HFF-Myc (cell line): ENCODE results near the gene USB1.

Experiments
- DNase-seq: peaks from one replicate; pipeline ENCODE4 v3.0.0-alpha.2; 2011; ENCODE audit warnings: low read depth; ENCODE audit errors: extremely low read depth
- H3K4me3 ChIP-seq: replicated peaks from 2 replicates; pipeline ENCODE4 v1.5.1; 2011; ENCODE audit warnings: low read depth, mild to moderate bottlenecking, control low read depth, low read length
- CTCF ChIP-seq: IDR thresholded peaks from 2 replicates; pipeline ENCODE4 v1.5.1; 2012; ENCODE audit warnings: mild to moderate bottlenecking, low read depth, low read length, control low read depth; ENCODE audit errors: missing control alignments

Gene USB1

GRCh38 chr16:57998486-57998885 lies 2.7 kb upstream of the USB1 start:
- no peak for DNase-seq
- TF ChIP-seq CTCF, result no peak
- no peak overlapping the region for H3K4me3 ChIP-seq

- TF ChIP-seq CTCF, result no peak
- H3K4me3 ChIP-seq, result peak overlapping the region; percentile 54
Measured at GRCh38 chr16:57998992-57999365, 2.2 kb upstream of the USB1 start.

GRCh38 chr16:57999366-57999970 lies 1.7 kb upstream of the USB1 start:
- no peak for TF ChIP-seq CTCF
- DNase-seq, result no peak
- H3K4me3 ChIP-seq, result peak overlapping the region; percentile 54

More at GRCh38 chr16:57998992-57999365, 2.2 kb upstream of the USB1 start:
- DNase-seq, result no peak

- H3K4me3 ChIP-seq, result peak within 1 kb of the TSS; percentile 68
- DNase-seq, result no peak
- no peak for TF ChIP-seq CTCF
Measured at GRCh38 chr16:57999971-58000705, 1.1 kb upstream of the USB1 start, which contains the start of gene ZNF319. Gene ZNF319 (minus strand): TSS chr16:58000672. CDS start chr16:57998265, 2,407 bp downstream.

- DNase-seq, result no peak
- peak overlapping the region; percentile 68 for H3K4me3 ChIP-seq
- no peak for TF ChIP-seq CTCF
Measured at GRCh38 chr16:58001781-58002415, 691 bp downstream of the USB1 start.

GRCh38 chr16:58002416-58002800 lies 1.2 kb downstream of the USB1 start:
- H3K4me3 ChIP-seq, result no peak overlapping the region
- TF ChIP-seq CTCF, result no peak
- DNase-seq, result no peak
